KMS-11 (cell line): Measurements from ENCODE around the gene IL31.

Source experiments
- H2AFZ ChIP-seq: fragments of 200-600 bp; sonication (generic); 2 replicates; pipeline ENCODE4 v1.6.1; 2016; ENCODE audit warnings: antibody characterized with exemption, mixed run types, low read depth
- H3K27ac ChIP-seq: fragments of 200-600 bp; sonication (generic); 2 replicates; pipeline ENCODE4 v1.6.1; 2016; ENCODE audit warnings: mild to moderate bottlenecking, mixed run types
- H3K27me3 ChIP-seq: fragments of 200-600 bp; sonication (generic); 2 replicates; pipeline ENCODE4 v1.6.1; 2017; ENCODE audit warnings: mild to moderate bottlenecking, low read depth, mixed run types, moderate library complexity; ENCODE audit not compliant: insufficient read depth
- H3K36me3 ChIP-seq: fragments of 200-600 bp; sonication (generic); 2 replicates; pipeline ENCODE4 v1.6.1; 2017; ENCODE audit warnings: mild to moderate bottlenecking, mixed run types; ENCODE audit not compliant: insufficient read depth
- H3K4me1 ChIP-seq: fragments of 200-600 bp; sonication (generic); 2 replicates; pipeline ENCODE4 v1.6.1; 2016; ENCODE audit warnings: mild to moderate bottlenecking, low read depth, mixed run types; ENCODE audit not compliant: poor library complexity, severe bottlenecking
- H3K4me2 ChIP-seq: fragments of 200-600 bp; sonication (generic); 2 replicates; pipeline ENCODE4 v1.7.0; 2016; ENCODE audit warnings: mild to moderate bottlenecking, mixed run types
- H3K4me3 ChIP-seq: fragments of 200-600 bp; sonication (generic); IDR thresholded peaks from 2 replicates; pipeline ENCODE4 v1.6.1; 2017; ENCODE audit warnings: low read depth, low read length, mixed read lengths; ENCODE audit not compliant: insufficient read depth
- H3K79me2 ChIP-seq: fragments of 200-600 bp; sonication (generic); 2 replicates; pipeline ENCODE4 v1.6.1; 2016; ENCODE audit warnings: low read depth, mixed run types; ENCODE audit not compliant: insufficient read depth
- H3K9ac ChIP-seq: fragments of 200-600 bp; sonication (generic); 2 replicates; pipeline ENCODE4 v1.6.1; 2016; ENCODE audit warnings: mild to moderate bottlenecking, mixed run types
- H4K20me1 ChIP-seq: fragments of 200-600 bp; sonication (generic); 2 replicates; pipeline ENCODE4 v1.6.1; 2016; ENCODE audit warnings: mild to moderate bottlenecking, mixed run types; ENCODE audit not compliant: insufficient read depth
- CTCF ChIP-seq: fragments of 200-600 bp; sonication (generic); conservative IDR thresholded peaks from 2 replicates; pipeline ENCODE4 v1.6.1; 2017; ENCODE audit warnings: low read depth, mild to moderate bottlenecking, antibody characterized with exemption, low read length, moderate library complexity, mixed read lengths

The IL31 gene

GRCh38 chr12:122174155-122174845, at the start of gene IL31:
Gene IL31, minus strand, starts transcription at chr12:122174221. Its CDS starts 49 bp downstream, at chr12:122174172.
- Histone ChIP-seq H4K20me1 (no peaks in the 10 kb centered on the region), H2AFZ (no peak within 1 kb of the TSS), H3K36me3 (no peaks in the 10 kb centered on the region), H3K27ac (no peak within 1 kb of the TSS), H3K4me1 (no peaks in the 10 kb centered on the region), H3K9ac (no peak within 1 kb of the TSS), H3K79me2 (no peaks in the 10 kb centered on the region), H3K27me3 (no peaks in the 10 kb centered on the region), H3K4me3 (no peak within 1 kb of the TSS), H3K4me2 (no peak within 1 kb of the TSS)
- no peak for TF ChIP-seq CTCF

GRCh38 chr12:122216445-122216844, 42.4 kb upstream of the IL31 start:
- Histone ChIP-seq H3K36me3 (no peaks in the 10 kb centered on the region), H3K4me1 (no peaks in the 10 kb centered on the region), H3K79me2 (no peaks in the 10 kb centered on the region), H3K9ac (no peak overlapping the region), H3K27me3 (no peaks in the 10 kb centered on the region), H3K27ac (no peak overlapping the region), H2AFZ (no peak overlapping the region), H4K20me1 (no peaks in the 10 kb centered on the region), H3K4me2 (no peak overlapping the region), H3K4me3 (no peak overlapping the region)
- TF ChIP-seq CTCF, result no peak

GRCh38 chr12:122215771-122216170, 41.8 kb upstream of the IL31 start:
- TF ChIP-seq CTCF, result no peak
- no peaks in the 10 kb centered on the region for H4K20me1 ChIP-seq
- H3K4me2 ChIP-seq, result no peak overlapping the region
- H2AFZ ChIP-seq, result no peak overlapping the region
- no peaks in the 10 kb centered on the region for H3K4me1 ChIP-seq
- no peak overlapping the region for H3K27ac ChIP-seq
- no peaks in the 10 kb centered on the region for H3K36me3 ChIP-seq
- H3K27me3 ChIP-seq, result no peaks in the 10 kb centered on the region
- no peaks in the 10 kb centered on the region for H3K79me2 ChIP-seq
- H3K4me3 ChIP-seq, result no peak overlapping the region
- H3K9ac ChIP-seq, result no peak overlapping the region

- H4K20me1 ChIP-seq, result no peaks in the 10 kb centered on the region
- H3K27me3 ChIP-seq, result no peaks in the 10 kb centered on the region
- no peak for TF ChIP-seq CTCF
- H3K36me3 ChIP-seq, result no peaks in the 10 kb centered on the region
- H3K4me3 ChIP-seq, result no peak overlapping the region
- no peaks in the 10 kb centered on the region for H3K4me1 ChIP-seq
- H3K79me2 ChIP-seq, result no peaks in the 10 kb centered on the region
- no peak overlapping the region for H3K27ac ChIP-seq
- H3K9ac ChIP-seq, result no peak overlapping the region
- no peak overlapping the region for H3K4me2 ChIP-seq
- H2AFZ ChIP-seq, result no peak overlapping the region
Observed at GRCh38 chr12:122208073-122208820, 34.2 kb upstream of the IL31 start.
